Coronary artery (tissue), 2 donors: ENCODE data around the gene IMPG2.

ENCODE experiments used
- DNase-seq: peaks from one replicate; pipeline ENCODE4 v3.0.0-alpha.2; 2017; ENCODE audit warnings: low spot score
- H3K27ac ChIP-seq, 2 donors: fragments of 200-600 bp; sonication (generic); one replicate each; pipeline ENCODE4 v1.5.1; 2016 to 2019
- H3K4me3 ChIP-seq: fragments of 200-600 bp; sonication (generic); 2 replicates; pipeline ENCODE4 v1.5.1; 2016; ENCODE audit warnings: mild to moderate bottlenecking, moderate library complexity
- CTCF ChIP-seq: fragments of 200-600 bp; sonication (generic); IDR thresholded peaks from one replicate; pipeline ENCODE4 v1.5.1; 2019; ENCODE audit warnings: antibody characterized with exemption

Gene IMPG2

GRCh38 chr3:101224739-101225138 is 95.6 kb downstream of the IMPG2 start:
- Histone ChIP-seq H3K27ac (no peak overlapping the region), H3K4me3 (no peak overlapping the region)
- no peak for TF ChIP-seq CTCF
- no peak for DNase-seq

GRCh38 chr3:101223016-101223415 is 97.4 kb downstream of the IMPG2 start:
- Histone ChIP-seq H3K4me3 (no peak overlapping the region), H3K27ac (no peak overlapping the region)
- no peak for DNase-seq
- no peak for TF ChIP-seq CTCF

- TF ChIP-seq CTCF, result no peak
- Histone ChIP-seq H3K4me3 (no peak overlapping the region), H3K27ac (no peak overlapping the region)
- no peak for DNase-seq
Observed at GRCh38 chr3:101219842-101220560, 100.4 kb downstream of the IMPG2 start.

- no peak for DNase-seq
- H3K4me3 ChIP-seq, result no peak overlapping the region
- TF ChIP-seq CTCF, result no peak
- peak overlapping the region in 1 of 2 donors; percentile 35 for H3K27ac ChIP-seq
Observed at GRCh38 chr3:101217472-101218245, 102.7 kb downstream of the IMPG2 start.

GRCh38 chr3:101216710-101217465 is 103.5 kb downstream of the IMPG2 start:
- Histone ChIP-seq H3K4me3 (no peak overlapping the region), H3K27ac (peak overlapping the region in 1 of 2 donors; percentile 35)
- TF ChIP-seq CTCF, result no peak
- DNase-seq, result peak; percentile 79

GRCh38 chr3:101212730-101213129 is 107.6 kb downstream of the IMPG2 start:
- H3K4me3 ChIP-seq, result no peak overlapping the region
- no peak for DNase-seq
- no peak overlapping the region for H3K27ac ChIP-seq
- no peak for TF ChIP-seq CTCF
